Astrocyte of the spinal cord (primary cell): ENCODE measurements around the gene STAT3.

ENCODE experiments used
- DNase-seq: peaks from one replicate; pipeline ENCODE4 v3.0.0; 2011; ENCODE audit warnings: low read depth, low spot score
- H3K4me3 ChIP-seq: 2 replicates; pipeline ENCODE4 v1.5.1; 2011; ENCODE audit warnings: low read depth, mild to moderate bottlenecking, low read length, moderate library complexity
- in situ Hi-C: cut with HindIII; loops from 2 replicates; pipeline ENCODE4 v1.10.0; 2017; ENCODE audit warnings: low sequenced_read_pairs
- TF ChIP-seq, protein P1 (sequence below): IDR thresholded peaks from 2 replicates; pipeline ENCODE4 v1.5.1; 2012; ENCODE audit warnings: low read depth, mild to moderate bottlenecking, low read length, inconsistent platforms

The STAT3 gene

DNA sequence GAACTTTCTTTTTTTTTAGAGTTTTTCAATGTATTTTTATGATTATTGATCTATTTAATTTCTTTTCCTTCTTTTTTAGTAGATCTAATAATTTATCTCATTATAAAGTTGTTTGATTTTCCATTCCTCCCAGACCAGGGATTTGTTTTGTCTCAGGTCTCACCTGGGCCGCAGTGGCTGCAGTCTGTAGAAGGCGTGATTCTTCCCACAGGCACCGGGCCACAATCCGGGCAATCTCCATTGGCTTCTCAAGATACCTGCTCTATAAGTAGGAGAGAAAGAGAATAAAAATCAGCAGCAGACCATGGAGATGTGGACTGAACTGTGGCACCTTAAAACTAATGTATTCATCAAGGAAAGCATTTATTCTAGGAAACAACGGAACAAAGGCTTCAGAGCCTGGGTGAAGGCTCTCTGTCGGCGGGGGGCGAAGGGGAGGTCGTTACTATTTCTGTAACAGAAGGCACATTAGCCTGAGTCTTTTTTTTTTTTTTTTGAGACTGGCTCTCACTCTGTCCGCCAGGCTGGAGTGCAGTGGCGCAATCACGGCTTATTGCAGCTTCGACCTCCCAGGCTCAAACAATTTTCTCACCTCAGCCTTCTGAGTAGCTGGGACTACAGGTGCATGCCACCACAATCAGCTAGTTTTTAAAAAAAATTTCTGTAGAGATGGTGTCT, 42.7 kb downstream of the STAT3 start:
- TF ChIP-seq, protein P1, sequence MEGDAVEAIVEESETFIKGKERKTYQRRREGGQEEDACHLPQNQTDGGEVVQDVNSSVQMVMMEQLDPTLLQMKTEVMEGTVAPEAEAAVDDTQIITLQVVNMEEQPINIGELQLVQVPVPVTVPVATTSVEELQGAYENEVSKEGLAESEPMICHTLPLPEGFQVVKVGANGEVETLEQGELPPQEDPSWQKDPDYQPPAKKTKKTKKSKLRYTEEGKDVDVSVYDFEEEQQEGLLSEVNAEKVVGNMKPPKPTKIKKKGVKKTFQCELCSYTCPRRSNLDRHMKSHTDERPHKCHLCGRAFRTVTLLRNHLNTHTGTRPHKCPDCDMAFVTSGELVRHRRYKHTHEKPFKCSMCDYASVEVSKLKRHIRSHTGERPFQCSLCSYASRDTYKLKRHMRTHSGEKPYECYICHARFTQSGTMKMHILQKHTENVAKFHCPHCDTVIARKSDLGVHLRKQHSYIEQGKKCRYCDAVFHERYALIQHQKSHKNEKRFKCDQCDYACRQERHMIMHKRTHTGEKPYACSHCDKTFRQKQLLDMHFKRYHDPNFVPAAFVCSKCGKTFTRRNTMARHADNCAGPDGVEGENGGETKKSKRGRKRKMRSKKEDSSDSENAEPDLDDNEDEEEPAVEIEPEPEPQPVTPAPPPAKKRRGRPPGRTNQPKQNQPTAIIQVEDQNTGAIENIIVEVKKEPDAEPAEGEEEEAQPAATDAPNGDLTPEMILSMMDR = no peak
- no peak overlapping the region for H3K4me3 ChIP-seq
- in situ Hi-C loops = no loop called here
- DNase-seq = no peak

DNA sequence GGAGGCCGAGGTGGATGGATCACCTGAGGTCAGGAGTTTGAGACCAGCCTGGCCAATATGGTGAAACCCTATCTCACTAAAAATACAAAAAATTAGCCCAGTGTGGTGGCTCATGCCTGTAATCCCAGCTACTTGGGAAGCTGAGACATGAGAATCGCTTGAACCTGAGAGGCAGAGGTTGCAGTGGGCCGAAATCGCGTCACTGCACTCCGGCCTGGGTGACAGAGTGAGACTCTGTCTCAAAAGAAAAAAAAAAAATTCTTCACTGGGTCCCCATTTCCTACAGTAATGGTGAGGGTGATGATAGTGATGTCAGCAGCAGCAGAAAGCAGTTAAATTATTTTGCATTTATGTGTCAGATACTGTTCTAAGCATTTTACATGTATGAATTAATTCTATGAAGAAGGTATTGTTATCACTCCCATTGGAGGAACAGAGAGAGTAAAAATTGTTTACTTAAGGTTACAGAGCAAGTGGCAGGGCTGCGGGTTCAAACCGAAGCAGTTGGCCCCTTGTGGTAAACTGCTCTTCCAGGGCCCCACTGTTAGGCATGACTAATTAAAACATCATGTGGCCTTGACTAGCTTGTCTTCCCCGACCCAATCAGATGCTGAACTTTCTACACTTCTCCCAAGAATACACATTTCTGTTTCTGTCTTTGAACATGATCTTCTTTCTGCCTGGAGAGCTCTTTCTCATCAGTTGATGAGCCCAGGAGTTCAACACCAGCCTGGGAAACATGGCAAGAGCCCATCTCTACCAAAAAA, 45.8 kb downstream of the STAT3 start:
- in situ Hi-C loops = no loop called here
- DNase-seq = peak; percentile 79
- TF ChIP-seq, protein P1 = no peak
- H3K4me3 ChIP-seq = no peak overlapping the region

DNA sequence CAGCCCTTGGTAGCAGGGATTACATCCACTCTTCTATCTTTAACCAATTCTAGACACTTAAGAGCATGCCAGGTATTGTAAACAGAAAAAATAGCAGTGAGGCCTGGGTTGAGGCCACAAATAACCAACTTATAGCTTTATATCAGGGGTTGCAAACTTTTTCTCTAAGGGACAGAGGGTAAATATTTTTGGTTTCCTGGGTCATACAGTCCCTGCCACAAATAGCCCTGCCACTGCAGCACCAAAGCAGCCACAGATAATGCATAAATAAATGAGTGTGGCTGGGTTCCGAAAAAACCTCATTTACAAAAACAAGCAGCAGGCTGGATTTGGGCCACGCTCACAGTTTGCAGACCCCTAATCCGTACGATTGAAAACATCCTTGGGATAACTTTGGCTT, 46.7 kb downstream of the STAT3 start:
- TF ChIP-seq, protein P1 = no peak
- no peak for DNase-seq
- in situ Hi-C loops = no loop called here

DNA sequence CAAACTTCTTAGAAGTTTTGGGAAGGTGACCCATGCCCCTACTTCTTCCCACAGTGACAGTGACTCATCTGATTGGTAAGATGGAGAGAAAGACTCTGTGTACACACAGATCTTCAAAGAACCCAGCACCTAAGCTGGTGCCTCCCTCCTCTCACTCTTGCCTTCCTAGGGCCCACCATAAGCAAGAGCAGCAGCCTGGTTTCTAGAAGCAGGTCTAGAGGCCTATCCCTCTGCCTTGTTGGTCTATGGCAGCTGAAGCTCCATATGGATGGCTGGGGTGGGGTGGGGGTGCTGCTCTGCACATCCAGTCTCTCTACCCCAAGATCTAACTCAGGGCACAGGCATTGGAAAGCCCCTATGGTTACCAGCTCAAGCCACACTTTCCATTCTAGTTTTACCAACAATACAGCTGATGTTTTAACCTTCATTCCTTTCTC, 47.5 kb downstream of the STAT3 start:
- no peak overlapping the region for H3K4me3 ChIP-seq
- in situ Hi-C loops = no loop called here
- TF ChIP-seq, protein P1 = no peak
- DNase-seq = no peak

More for the DNA sequence above, 46.7 kb downstream of the STAT3 start:
- no peak overlapping the region for H3K4me3 ChIP-seq

DNA sequence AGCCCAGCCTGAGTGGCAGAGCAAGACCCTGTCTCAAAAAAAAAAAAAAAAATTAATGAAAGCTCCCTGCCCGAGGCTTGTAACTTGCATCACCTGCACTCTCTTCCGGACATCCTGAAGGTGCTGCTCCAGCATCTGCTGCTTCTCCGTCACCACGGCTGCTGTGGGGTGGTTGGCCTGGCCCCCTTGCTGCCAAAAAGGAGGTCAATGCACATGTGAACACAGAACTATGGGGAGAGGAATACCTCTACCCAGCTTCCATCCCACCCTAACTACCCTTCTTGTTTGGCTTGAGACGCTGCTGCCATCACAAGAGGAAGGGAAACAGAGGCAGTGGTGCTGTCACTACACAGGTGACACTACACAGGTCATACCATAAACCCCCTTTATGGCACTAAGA, 49.0 kb downstream of the STAT3 start:
- DNase-seq = no peak
- in situ Hi-C loops = no loop called here
- H3K4me3 ChIP-seq = no peak overlapping the region
- TF ChIP-seq, protein P1 = no peak

DNA sequence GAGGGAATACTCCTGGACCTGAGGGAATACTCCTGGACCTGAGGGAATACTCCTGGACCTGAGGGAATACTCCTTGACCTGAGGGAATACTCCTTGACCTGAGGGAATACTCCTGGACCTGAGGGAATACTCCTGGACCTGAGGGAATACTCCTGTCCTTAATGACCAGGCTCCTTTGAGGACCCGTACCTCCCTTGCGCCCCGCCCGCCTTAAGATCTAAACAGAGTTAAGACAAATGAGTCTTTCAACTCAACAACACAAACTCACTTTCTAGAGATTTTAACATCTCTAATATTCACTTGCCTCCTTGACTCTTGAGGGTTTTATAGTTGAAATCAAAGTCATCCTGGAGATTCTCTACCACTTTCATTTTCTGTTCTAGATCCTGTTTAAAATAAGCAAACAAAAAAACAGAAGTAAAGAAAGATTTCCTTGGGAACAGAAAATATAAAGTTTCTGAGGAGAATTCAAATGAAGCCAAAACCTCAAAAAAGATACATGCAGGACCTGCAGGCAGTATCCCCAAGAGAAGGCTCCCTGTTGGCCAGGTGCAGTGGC, 49.7 kb downstream of the STAT3 start:
- no peak overlapping the region for H3K4me3 ChIP-seq
- TF ChIP-seq, protein P1 = no peak
- DNase-seq = no peak
- in situ Hi-C loops = no loop called here
